HG02588 (cell line): ENCODE results near the gene INAFM1.
"Not testable (repeated sequence)": the region's sequence is repeated elsewhere in the genome, so short reads cannot be mapped to it uniquely, and the experiment has no call there.

Source experiments
- ATAC-seq: cut with Tn5 transposase; IDR thresholded peaks from one replicate; pipeline ENCODE4 v1.9.1; 2021; ENCODE audit warnings: mild to moderate bottlenecking, moderate library complexity; ENCODE audit not compliant: unreplicated experiment

The INAFM1 gene

GRCh38 chr19:47267350-47267759, 7.3 kb upstream of the INAFM1 start:
- ATAC-seq: no peak

DNA sequence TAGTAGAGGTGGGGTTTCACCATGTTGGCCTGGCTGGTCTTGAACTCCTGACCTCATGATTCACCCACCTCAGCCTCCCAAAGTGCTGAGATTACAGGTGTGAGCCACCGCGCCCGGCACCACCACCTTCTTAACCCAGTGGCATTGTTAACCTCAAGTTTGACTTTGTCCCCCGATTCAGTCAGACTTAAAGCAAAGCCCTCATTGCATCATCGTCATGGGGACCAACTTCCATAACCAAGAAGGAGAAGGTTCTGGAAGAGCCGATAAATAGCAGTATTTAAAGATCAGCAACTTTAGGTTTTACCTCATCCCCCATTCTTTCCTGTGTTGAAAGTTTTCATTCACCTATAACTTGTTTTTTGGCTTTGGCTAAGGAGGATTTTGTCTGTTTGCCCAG, 6.7 kb upstream of the INAFM1 start:
- no peak for ATAC-seq

DNA sequence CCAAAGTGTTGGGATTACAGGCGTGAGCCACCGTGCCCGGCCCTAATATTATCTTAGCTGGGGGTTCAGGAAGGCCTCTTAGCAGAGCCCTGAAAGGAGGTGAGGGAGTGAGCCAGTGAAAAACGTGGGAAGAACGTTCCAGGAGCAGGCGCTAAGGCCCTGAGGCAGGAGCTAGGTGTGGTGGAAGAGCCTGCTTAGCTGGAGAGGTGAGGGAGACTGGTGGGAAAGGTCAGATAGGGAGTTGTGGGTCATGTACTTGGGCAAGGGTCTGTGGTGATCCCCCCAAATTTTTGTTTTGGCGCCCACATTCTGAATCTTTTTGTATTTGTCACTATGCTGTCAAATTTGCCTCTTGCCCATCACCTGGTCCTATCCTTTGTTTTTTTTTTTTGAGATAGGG, 5.1 kb upstream of the INAFM1 start:
- ATAC-seq: no peak

GRCh38 chr19:47270408-47270807, 4.3 kb upstream of the INAFM1 start:
- no peak for ATAC-seq

GRCh38 chr19:47271949-47272348, 2.7 kb upstream of the INAFM1 start:
- ATAC-seq: no peak

DNA sequence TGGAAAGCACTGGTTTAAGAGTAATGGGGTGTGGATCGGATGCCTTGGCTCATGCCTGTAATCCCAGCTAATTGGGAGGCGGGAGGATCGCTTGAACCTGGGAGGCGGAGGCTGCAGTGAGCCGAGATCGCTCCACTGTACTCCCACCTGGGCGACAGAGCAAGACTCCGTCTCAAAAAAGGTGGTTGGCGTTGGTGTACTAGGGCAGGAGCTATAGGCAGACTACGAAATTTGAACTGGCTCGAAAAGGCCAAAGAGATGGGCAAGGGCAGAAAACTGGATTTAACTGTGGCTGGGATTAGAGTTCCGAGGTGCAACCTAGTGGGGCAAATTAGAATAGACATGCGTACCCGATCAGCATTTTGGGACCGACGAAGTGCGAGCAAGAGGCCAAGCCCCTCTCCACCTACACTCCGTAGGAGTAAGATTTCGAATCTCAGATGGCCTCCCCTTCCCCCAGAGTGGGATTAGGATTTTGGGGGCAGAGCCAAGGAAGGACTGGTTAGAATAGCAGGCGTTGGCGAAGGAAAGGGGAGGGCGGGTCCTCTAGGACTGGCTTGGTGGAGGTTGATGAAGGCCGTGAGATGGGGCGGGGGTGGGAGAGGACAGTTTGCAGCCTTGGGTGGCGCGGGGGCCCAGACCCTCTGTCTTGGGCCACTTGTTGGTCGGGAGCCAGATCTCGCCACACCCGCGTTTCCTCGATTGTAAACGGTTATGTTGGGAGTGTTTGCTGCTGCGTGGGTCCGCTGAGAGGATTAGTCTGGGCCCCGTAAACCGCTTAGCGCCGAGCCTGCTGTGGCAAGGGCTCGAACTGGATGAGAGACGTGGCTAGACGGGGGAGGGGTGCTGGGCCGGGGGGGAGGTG, 2.0 kb upstream of the INAFM1 start:
- no peak for ATAC-seq

- ATAC-seq: peak; percentile 59
Measured at GRCh38 chr19:47273313-47274070, 1.2 kb upstream of the INAFM1 start.

DNA sequence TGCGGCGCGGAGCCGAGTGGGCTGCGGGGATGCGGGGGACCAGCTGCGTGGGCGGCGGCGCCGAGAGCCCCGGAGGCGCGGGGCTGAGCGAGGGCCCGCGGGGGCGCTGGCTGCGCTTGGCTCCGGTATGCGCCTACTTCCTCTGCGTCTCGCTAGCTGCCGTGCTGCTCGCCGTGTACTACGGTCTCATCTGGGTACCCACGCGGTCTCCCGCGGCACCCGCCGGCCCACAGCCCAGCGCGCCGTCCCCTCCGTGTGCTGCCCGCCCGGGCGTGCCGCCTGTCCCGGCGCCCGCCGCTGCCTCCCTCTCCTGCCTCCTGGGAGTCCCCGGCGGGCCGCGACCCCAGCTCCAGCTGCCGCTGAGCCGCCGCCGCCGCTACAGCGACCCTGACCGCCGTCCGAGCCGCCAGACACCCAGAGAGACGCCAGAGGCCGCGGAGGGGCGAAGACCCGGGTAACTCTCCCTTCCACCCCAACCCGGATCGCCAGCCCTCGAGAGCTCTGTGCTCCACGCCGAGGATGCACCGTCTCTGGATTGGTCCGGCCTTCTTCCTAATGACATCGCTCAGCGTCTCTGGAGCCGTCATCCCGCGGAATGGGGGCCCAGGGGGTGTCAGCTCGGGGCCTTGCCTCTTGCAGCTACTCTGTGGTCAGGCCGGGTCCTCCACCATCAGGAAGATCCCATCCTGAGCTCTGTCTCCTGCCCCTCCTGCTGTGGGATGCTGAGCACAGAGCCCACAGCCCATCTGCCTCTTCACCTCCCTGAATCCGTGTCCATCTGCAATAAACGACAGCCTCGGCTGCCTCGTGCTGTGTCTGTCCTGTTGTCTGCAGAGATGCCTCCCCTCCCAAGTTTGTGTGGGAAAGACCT, 441 bp downstream of the INAFM1 start:
- no peak for ATAC-seq

GRCh38 chr19:47275791-47276461, 1.2 kb downstream of the INAFM1 start:
- no peak for ATAC-seq

- not testable (repeated sequence) for ATAC-seq
Measured at GRCh38 chr19:47276513-47276912, 1.8 kb downstream of the INAFM1 start.

DNA sequence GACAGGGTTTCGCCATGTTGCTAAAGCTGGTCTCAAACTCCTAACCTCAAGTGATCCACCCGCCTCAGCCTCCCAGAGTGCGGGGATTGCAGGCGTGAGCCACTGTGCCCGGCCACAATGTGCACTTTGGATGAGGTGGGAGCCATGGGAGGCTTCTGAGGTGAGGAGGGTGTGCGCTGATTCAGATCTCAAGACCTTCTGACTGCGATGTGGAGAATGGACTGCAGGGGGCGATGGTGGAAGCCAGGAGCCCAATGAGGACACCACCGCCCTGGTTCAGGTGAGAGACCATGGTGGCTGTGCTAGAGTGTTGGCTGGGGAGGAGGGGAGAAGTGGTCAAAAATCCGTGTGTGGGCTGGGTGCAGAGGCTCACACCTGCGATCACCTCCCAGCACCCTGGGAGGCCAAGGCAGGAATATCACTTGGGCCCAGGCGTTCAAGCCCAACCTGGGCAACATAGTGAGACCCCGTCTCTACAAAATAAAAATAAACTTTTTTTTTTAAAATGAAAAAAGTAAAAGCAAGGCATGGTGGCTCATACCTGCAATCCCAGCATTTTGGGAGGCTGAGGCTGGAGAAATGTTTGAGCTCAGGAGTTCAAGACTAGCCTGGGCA, 5.6 kb downstream of the INAFM1 start:
- no peak for ATAC-seq

DNA sequence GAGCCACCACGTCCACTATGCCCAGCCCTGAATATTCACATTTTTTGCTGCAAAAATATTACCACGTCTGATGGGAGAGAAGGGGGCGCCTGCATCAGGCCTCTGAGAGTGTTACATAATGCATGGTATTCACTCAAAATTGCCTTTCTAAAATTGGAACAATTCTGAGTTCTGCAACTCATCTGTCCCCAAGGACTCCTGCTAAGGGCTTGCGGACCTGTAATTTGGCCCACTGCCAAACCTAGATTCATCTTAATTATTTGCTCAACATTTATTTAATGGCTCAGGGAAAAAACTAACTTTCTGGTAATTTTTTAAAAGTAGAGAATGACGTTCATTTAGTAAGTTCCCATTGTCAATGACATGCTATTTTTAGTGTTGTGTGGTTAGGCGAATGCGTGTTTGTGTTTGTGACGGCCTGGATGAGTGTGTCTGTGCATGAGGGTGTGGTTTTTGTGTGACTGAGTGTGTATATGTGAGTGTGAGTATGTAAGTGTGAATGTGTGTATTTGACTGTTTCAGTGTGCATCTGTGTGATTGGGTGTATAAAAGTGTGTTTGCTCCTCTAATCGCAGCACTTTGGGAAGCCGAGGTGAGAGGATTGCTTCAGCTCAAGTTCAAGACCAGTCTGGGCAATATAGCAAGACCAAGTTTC, 8.8 kb downstream of the INAFM1 start:
- ATAC-seq: no peak

DNA sequence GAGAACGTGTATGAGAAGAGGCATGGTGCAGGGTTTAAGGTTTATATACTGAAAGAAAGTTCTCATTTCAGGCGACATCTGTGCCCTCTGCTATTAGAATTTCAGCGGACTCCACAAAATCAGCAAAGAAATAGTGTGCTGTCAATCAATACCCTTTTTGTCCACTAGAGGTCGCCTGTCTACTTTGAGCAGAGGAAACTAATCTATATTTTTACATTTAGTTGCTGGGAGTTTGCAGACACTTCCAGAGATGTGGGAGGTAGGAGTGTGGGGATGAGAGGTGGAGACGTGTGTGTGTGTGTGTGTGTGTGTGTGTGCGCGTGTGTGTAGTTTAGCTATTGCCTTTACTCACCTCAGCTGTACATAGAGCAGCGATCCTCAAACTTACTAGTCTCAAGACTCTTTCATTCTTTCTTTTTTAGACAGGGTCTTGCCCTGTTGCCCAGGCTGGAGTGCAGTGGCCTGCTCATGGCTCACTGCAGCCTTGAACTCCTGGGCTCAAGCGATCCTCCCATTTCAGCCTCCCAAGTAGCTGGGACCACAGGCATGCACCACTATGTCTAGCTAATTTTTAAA, 9.7 kb downstream of the INAFM1 start:
- no peak for ATAC-seq

- ATAC-seq: no peak
Measured at GRCh38 chr19:47296036-47296435, 21.4 kb downstream of the INAFM1 start.

GRCh38 chr19:47300867-47301266, 26.2 kb downstream of the INAFM1 start:
- ATAC-seq: not testable (repeated sequence)

DNA sequence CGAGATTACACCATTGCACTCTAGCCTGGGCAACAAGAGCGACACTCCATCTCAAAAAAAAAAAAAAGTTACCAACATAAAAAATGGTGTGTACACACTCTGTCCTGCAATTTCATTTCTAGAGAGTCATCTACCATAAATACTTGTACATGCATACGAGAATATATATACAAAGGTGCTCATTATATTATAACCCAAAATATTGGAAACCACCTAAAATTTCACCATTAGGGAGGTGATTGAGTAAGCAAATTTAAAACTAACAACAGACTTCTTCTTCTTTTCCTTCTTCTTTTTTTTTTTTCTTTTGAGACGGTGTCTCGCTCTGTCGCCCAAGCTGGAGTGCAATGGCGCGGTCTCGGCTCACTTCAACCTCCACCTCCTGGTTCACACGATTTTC, 27.6 kb downstream of the INAFM1 start:
- ATAC-seq: no peak

GRCh38 chr19:47303966-47304365, 29.3 kb downstream of the INAFM1 start:
- no peak for ATAC-seq

GRCh38 chr19:47305309-47305751, 30.6 kb downstream of the INAFM1 start:
- ATAC-seq: no peak

GRCh38 chr19:47306303-47306702, 31.6 kb downstream of the INAFM1 start:
- ATAC-seq: no peak
